ENCODE measurements around the gene HS6ST3.
"Not testable (repeated sequence)": the region's sequence is repeated elsewhere in the genome, so short reads cannot be mapped to it uniquely, and the experiment has no call there.

DNA sequence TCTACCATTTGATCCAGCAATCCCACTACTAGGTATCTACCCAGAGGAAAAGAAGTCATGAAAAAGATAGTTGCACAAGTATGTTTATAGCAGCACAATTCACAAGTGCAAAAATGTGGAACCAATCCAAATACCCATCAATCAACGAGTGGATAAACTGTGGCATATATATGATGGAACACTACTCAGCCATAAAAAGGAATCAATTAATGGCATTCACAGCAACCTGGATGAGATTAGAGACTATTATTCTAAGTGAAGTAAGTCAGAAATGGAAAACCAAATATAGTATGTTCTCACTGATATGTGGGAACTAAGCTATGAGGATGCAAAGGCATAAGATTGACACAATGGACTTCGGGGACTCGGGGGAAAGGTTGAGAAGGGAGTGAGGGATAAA is 38.0 kb upstream of the HS6ST3 start:
- TF ChIP-seq EZH2phosphoT487 (IDR thresholded peaks at IDR 0.05; ENCODE audit: insufficient read depth, low read depth); EZH2 (IDR thresholded peaks at IDR 0.05; ENCODE audit: insufficient read depth, poor library complexity, severe bottlenecking): not testable (repeated sequence)

Measured in GM23248 (cell line).